GM21367 (cell line): ENCODE measurements around the gene PCNT.
"Not testable (repeated sequence)": the region's sequence is repeated elsewhere in the genome, so short reads cannot be mapped to it uniquely, and the experiment has no call there.

ENCODE experiments used
- ATAC-seq: cut with Tn5 transposase; IDR thresholded peaks from one replicate; pipeline ENCODE4 v1.9.1; 2021; ENCODE audit not compliant: unreplicated experiment

The PCNT gene

GRCh38 chr21:46357335-46357604, 33.3 kb downstream of the PCNT start:
- no peak for ATAC-seq

- ATAC-seq: no peak
Observed at GRCh38 chr21:46357684-46358425, 33.9 kb downstream of the PCNT start.

GRCh38 chr21:46361176-46361575, 37.2 kb downstream of the PCNT start:
- no peak for ATAC-seq

GRCh38 chr21:46361935-46362334, 38.0 kb downstream of the PCNT start:
- no peak for ATAC-seq

- ATAC-seq: no peak
Observed at GRCh38 chr21:46362946-46363345, 39.0 kb downstream of the PCNT start.

GRCh38 chr21:46363698-46364097, 39.7 kb downstream of the PCNT start:
- no peak for ATAC-seq

- no peak for ATAC-seq
Observed at GRCh38 chr21:46366091-46366490, 42.1 kb downstream of the PCNT start.

GRCh38 chr21:46366561-46366960, 42.6 kb downstream of the PCNT start:
- ATAC-seq: no peak

- no peak for ATAC-seq
Observed at GRCh38 chr21:46366966-46367365, 43.0 kb downstream of the PCNT start.

- peak; percentile 54 for ATAC-seq
Observed at GRCh38 chr21:46368533-46369285, 44.8 kb downstream of the PCNT start.

- no peak for ATAC-seq
Observed at GRCh38 chr21:46369520-46370235, 45.7 kb downstream of the PCNT start.

- ATAC-seq: no peak
Observed at GRCh38 chr21:46371204-46372013, 47.5 kb downstream of the PCNT start.

- ATAC-seq: no peak
Observed at GRCh38 chr21:46372014-46372485, 48.1 kb downstream of the PCNT start.

GRCh38 chr21:46372947-46373346, 49.0 kb downstream of the PCNT start:
- ATAC-seq: not testable (repeated sequence)

- ATAC-seq: no peak
Observed at GRCh38 chr21:46374761-46375389, 50.9 kb downstream of the PCNT start.

- ATAC-seq: no peak
Observed at GRCh38 chr21:46375560-46376230, 51.7 kb downstream of the PCNT start.

- ATAC-seq: no peak
Observed at GRCh38 chr21:46376231-46376628, 52.3 kb downstream of the PCNT start.

- no peak for ATAC-seq
Observed at GRCh38 chr21:46376856-46377453, 53.0 kb downstream of the PCNT start.

GRCh38 chr21:46377789-46378188, 53.8 kb downstream of the PCNT start:
- ATAC-seq: no peak

- no peak for ATAC-seq
Observed at GRCh38 chr21:46379105-46379504, 55.1 kb downstream of the PCNT start.
